NOMO-1 (cell line): ENCODE results near the gene FGL2.
"Not testable (repeated sequence)": the region's sequence is repeated elsewhere in the genome, so short reads cannot be mapped to it uniquely, and the experiment has no call there.

Experiments
- DNase-seq, 2 experiments: peaks; one replicate each; lab custom pipeline; 2025; ENCODE audit not compliant: unreplicated experiment in 2 of 2; lab: John Stamatoyannopoulos, UW

The FGL2 gene

DNA sequence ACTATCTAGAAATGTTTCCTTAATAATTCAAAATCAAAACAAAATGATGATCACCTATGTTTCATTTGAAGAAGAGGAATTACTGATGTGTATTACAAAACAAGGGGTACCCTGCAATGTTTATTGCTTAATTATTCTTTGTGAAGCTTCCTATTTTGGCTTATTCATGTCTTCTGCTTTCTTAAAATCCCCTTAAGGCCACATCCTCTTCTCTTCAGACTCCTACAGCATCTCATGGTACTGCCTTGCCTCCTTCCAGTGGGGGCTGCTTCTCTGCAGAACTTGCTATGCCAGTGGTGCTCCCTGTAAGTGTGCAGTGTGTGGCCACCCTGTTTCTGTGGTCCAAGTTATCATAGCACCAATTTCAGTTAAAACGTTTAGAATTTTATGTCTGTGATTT lies 42.2 kb downstream of the FGL2 start:
- DNase-seq, result peak; percentile 99 to 100

DNA sequence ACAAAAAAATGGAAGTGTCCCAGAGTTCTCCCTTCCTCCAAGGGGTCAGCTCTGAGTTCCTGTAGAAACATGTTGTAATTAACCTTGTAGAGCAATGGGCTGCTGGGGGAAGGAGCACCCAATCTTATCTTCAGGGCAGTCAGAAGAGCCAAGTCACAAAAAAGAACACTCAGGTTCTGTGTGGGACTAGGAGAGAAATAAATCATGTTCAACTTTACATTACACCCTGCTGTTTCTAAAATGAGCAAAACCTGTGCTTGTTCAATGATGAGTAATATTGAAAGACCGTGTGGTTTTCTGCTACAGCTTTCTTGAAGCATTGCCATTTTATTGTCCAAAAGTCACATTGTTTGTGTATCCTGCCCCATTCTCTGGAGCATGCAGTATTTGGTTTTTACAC lies 42.6 kb downstream of the FGL2 start:
- DNase-seq, result not testable (repeated sequence)

GRCh38 chr7:77155601-77156377 lies 43.8 kb downstream of the FGL2 start:
- not testable (repeated sequence) for DNase-seq

- DNase-seq, result peak; percentile 5 to 37
Observed at GRCh38 chr7:77154917-77155464, 44.6 kb downstream of the FGL2 start.

GRCh38 chr7:77152232-77152631 lies 47.4 kb downstream of the FGL2 start:
- DNase-seq, result peak; percentile 68 to 69
